GM12892 (cell line): ENCODE measurements around the gene ADAMTSL2.

Experiments
- POLR2A ChIP-seq: IDR thresholded peaks from 2 replicates; pipeline ENCODE4 v1.6.1; 2011; ENCODE audit warnings: low read depth, low read length, control low read depth
- POLR2AphosphoS5 ChIP-seq: IDR thresholded peaks from 2 replicates; pipeline ENCODE4 v1.6.1; 2011; ENCODE audit warnings: low read depth, low read length, control low read depth
- TAF1 ChIP-seq: IDR thresholded peaks from 2 replicates; pipeline ENCODE4 v1.6.1; 2011; ENCODE audit warnings: low read depth, mild to moderate bottlenecking, control low read depth, low read length, borderline replicate concordance

DNA sequence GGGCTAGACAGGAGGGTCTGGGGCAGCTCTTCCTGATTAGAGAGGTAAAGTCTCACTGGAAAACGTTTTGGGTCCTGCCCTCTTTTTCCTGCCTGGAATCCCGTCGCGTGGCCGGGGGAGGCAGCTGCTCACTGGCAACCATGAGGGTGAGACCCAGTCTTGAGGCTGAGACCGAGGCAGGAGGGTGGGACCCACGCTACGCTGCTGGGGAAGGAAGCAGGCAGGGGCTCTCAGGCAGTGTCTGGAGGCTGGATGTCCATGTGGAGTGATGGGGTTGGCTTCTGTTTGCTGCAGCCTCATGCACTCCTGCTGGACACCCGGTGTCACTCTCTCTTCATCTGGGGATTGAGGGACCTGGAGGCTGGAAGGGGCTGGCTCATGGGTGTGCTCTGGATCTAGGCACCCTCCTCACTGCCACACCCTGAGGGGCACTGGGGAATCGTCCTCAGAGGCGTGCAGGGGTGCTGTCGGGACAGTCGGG, 44.3 kb upstream of the ADAMTSL2 start:
- TF ChIP-seq POLR2A (no peak), TAF1 (no peak), POLR2AphosphoS5 (no peak)
